Ovary (tissue), 9 donors: ENCODE measurements around the gene TM4SF1. TPM values are rescaled to one million over a fixed set of nuclear protein-coding genes. Genes with fewer than 3 reads are reported as not detected.

Experiments
- DNase-seq, 5 donors: peaks; one replicate each; pipeline ENCODE4 v3.0.0-alpha.2; 2019 to 2020
- H3K27ac ChIP-seq, 2 donors: fragments of 200-600 bp; one replicate each; pipeline versions ENCODE4 v1.5.1 to v1.8.0; 2019 to 2022
- H3K27me3 ChIP-seq: fragments of 200-600 bp; one replicate; pipeline ENCODE4 v1.8.0; 2022
- H3K36me3 ChIP-seq: fragments of 200-600 bp; sonication (generic); one replicate; pipeline ENCODE4 v1.5.1; 2019
- H3K4me1 ChIP-seq: one replicate; pipeline ENCODE4 v1.8.1; 2013; ENCODE audit warnings: mild to moderate bottlenecking, moderate library complexity; ENCODE audit not compliant: insufficient read depth
- H3K4me3 ChIP-seq: fragments of 200-600 bp; sonication (generic); one replicate; pipeline ENCODE4 v1.5.1; 2017
- H3K9me3 ChIP-seq, 2 donors: fragments of 200-600 bp in 1 of 2; sonication (generic) in 1 of 2; one replicate each; pipeline versions ENCODE4 v1.5.1 to v1.8.1; 2013 to 2019; ENCODE audit warnings: mild to moderate bottlenecking in 1 of 2, moderate library complexity in 1 of 2
- EP300 ChIP-seq: sonication (generic); formaldehyde crosslinking; IDR thresholded peaks from one replicate; pipeline ENCODE4 v1.6.1; 2017; ENCODE audit warnings: antibody characterized with exemption
- POLR2A ChIP-seq: fragments of 450-650 bp; IDR thresholded peaks from one replicate; pipeline ENCODE4 v1.6.1; 2017; ENCODE audit warnings: antibody characterized with exemption, mild to moderate bottlenecking, moderate library complexity
- WGBS, 3 donors: extraction: QIAGEN DNeasy Blood & Tissue Kit in 1 of 3; methylation state at CpG; one replicate each; pipeline versions ENCODE4 v1.1.5 to v1.1.7; 2013 to 2017; 5-methylcytosine and 5-hydroxymethylcytosine counted together
- intact Hi-C, 4 donors: fragments of 100-400 bp; cut with DNase I; formaldehyde crosslinking; loops; one replicate each; pipeline versions ENCODE4 v1.11.0 to v1.15.1; 2022 to 2023
- polyA plus RNA-seq, 2 donors: library from polyadenylated mRNA; stranded (reverse); fragments of 200-250 nt in 1 of 2; fragments of 350-450 nt in 1 of 2; fragmentation: Illumina TruSeq in 1 of 2; extraction: RNeasy Lipid Tissue Mini Kit (QIAGEN cat#74804) in 1 of 2; gene quantifications; one replicate each; pipeline ENCODE4 v1.2.3, GENCODE V29; 2013 to 2014
- total RNA-seq, 7 donors: library from RNA; depleted of rRNA in 2 of 7; stranded (reverse); fragments of >200 nt in 2 of 7; fragmentation: NEBNext Ultra II Directional in 3 of 7; extraction: Animal tissue kit (Norgen Biotek cat#: 25700) in 3 of 7; gene quantifications; one replicate each; pipeline versions ENCODE4 v1.1.0 to v1.2.4, GENCODE V29; 2016 to 2023
- TF ChIP-seq, protein P1 (sequence below), 3 donors: fragments of 450-650 bp in 2 of 3; fragments of 200-600 bp in 1 of 3; IDR thresholded peaks; one replicate each; pipeline versions ENCODE4 v1.5.1 to v1.8.0; 2016 to 2022; ENCODE audit warnings: antibody characterized with exemption in 3 of 3, mild to moderate bottlenecking in 1 of 3
- donor health status: DM: no; HTN: no; CAD: no; lungs with moderate emphysema.
- donor health status: DM: no; HTN: no; CAD: no.
- donor health status: Bipolar disorder and iron deficiency.
- donor health status: DM: yes; HTN: yes; CAD: no.
- donor health status: DM: no; HTN: no; CAD: no.
- donor health status: DM: yes; HTN: yes; CAD: no.

The TM4SF1 gene
- total and polyA plus RNA-seq, 9 donors = 35.6 to 207 (median 61.0) TPM

DNA sequence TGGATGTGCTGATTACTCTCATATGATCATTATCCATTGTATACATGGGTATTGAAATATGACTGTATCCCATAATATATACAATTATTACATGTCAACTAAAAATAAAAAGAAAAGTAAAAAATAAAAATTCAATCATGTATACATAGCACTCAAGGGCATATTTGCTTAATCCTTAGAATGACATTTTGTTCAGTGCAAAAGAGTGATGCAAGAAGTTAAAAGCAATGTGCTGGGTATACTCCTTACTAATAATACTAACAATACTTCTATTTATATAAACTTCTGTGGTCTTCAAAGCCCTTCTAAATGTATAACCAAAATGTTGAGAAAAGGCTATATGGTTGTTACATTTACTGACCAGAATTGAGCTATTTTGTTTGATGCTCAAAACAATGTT is 23.2 kb upstream of the TM4SF1 start:
- no peak overlapping the region for H3K27ac ChIP-seq
- TF ChIP-seq EP300 (no peak), POLR2A (no peak)
- TF ChIP-seq, protein P1, sequence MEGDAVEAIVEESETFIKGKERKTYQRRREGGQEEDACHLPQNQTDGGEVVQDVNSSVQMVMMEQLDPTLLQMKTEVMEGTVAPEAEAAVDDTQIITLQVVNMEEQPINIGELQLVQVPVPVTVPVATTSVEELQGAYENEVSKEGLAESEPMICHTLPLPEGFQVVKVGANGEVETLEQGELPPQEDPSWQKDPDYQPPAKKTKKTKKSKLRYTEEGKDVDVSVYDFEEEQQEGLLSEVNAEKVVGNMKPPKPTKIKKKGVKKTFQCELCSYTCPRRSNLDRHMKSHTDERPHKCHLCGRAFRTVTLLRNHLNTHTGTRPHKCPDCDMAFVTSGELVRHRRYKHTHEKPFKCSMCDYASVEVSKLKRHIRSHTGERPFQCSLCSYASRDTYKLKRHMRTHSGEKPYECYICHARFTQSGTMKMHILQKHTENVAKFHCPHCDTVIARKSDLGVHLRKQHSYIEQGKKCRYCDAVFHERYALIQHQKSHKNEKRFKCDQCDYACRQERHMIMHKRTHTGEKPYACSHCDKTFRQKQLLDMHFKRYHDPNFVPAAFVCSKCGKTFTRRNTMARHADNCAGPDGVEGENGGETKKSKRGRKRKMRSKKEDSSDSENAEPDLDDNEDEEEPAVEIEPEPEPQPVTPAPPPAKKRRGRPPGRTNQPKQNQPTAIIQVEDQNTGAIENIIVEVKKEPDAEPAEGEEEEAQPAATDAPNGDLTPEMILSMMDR (IDR thresholded peaks at IDR 0.05) = no peak
- no peak overlapping the region for H3K4me3 ChIP-seq
- no peaks in the 10 kb centered on the region for H3K27me3 ChIP-seq
- DNase-seq = no peak
- no peaks in the 10 kb centered on the region for H3K36me3 ChIP-seq
- no peaks in the 10 kb centered on the region for H3K9me3 ChIP-seq
- intact Hi-C loops = no loop called here
- H3K4me1 ChIP-seq = no peaks in the 10 kb centered on the region

DNA sequence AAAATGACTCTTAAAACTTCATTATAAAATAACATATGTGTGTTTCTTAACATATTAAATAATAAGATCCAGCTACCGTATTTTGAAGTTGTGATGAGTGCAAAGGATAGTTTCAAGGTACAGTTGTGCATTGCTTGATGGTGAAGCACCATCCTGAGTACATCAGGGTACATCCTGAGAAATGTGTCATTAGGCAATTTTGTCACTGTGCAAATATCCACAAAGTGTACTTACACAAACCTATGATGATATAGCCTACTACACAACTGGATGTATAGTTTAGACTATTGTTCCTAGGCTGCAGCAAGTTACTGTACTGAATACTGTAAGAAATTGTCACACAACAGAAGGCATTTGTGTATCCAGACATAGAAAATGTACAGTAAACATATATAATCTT is 20.8 kb upstream of the TM4SF1 start:
- Histone ChIP-seq H3K9me3 (no peaks in the 10 kb centered on the region), H3K4me1 (peaks cover 3% of the 10 kb centered on the region), H3K36me3 (no peaks in the 10 kb centered on the region), H3K4me3 (no peak overlapping the region), H3K27ac (no peak overlapping the region), H3K27me3 (no peaks in the 10 kb centered on the region)
- intact Hi-C loops = no loop called here
- WGBS, 3 donors = 97 to 98% (median 98%) methylated on average over 1 of the region's 1 CpG
- DNase-seq = no peak
- TF ChIP-seq, protein P1 (IDR thresholded peaks at IDR 0.05) = no peak
- TF ChIP-seq EP300 (no peak), POLR2A (no peak)

DNA sequence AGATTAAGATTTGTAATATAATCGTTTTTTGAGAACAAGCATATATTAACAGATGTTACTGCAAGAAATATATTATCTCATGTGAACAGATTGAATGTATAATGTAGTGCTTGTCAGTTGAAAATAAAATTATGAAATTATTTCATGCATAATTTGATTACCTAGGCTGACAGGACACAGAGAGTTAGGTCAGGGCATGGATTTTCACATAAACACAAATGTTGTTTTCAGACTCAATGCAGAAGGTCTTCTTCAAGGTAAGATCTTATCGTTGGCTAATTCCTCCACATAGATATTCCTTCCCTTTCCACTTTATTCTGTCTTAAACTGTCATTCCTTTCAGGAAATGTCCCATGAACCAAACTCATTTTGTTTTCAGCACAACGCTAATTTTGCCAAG is 20.1 kb upstream of the TM4SF1 start:
- no peak for DNase-seq
- Histone ChIP-seq H3K36me3 (no peaks in the 10 kb centered on the region), H3K4me1 (peaks cover 3% of the 10 kb centered on the region), H3K9me3 (no peaks in the 10 kb centered on the region), H3K27me3 (no peaks in the 10 kb centered on the region), H3K27ac (no peak overlapping the region), H3K4me3 (no peak overlapping the region)
- 75 to 79% (median 77%) methylated on average over 3 of the region's 3 CpGs for WGBS, 3 donors
- intact Hi-C loops = loop anchor here in 1 of 4 donors (2.0 kb wide), 1 partner anchor 81 kb away; no protein-coding TSS in a partner anchor
- TF ChIP-seq EP300 = no peak
- no peak for TF ChIP-seq POLR2A
- TF ChIP-seq, protein P1 (IDR thresholded peaks at IDR 0.05) = no peak

DNA sequence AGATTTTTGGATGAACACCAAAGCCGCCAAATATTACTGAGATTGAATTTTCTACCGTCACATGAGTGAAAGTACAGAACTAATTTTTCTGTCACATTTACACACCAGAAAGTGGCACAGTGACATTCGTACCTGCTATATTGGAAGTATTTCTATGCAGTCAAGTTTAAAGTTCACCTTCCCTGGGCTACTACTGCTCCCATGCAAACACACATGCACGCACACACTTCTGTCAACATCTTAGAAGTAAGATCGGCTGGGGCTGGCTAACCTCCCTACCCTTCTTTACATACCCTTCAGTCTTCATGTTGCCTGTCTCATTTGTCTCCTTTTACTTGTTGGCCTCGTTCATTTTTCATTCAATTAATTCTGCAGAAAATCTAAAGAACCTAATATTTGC is 19.0 kb upstream of the TM4SF1 start:
- no peak overlapping the region for H3K27ac ChIP-seq
- no peak overlapping the region for H3K4me3 ChIP-seq
- no peaks in the 10 kb centered on the region for H3K27me3 ChIP-seq
- no peak for DNase-seq
- H3K36me3 ChIP-seq = no peaks in the 10 kb centered on the region
- WGBS, 3 donors = 94 to 98% (median 95%) methylated on average over 6 of the region's 6 CpGs
- TF ChIP-seq POLR2A (no peak), EP300 (no peak)
- TF ChIP-seq, protein P1 (IDR thresholded peaks at IDR 0.05) = no peak
- intact Hi-C loops = loop anchor here in 1 of 4 donors (2.0 kb wide), 1 partner anchor 82 kb away; no protein-coding TSS in a partner anchor
- H3K9me3 ChIP-seq = no peaks in the 10 kb centered on the region
- peaks cover 3% of the 10 kb centered on the region for H3K4me1 ChIP-seq
